Measurements from ENCODE around the gene CABP4. TPM values are rescaled to one million over a fixed set of nuclear protein-coding genes. Genes with fewer than 3 reads are reported as not detected.

The CABP4 gene
- total RNA-seq, 2 donors from 2014 or later: 5.3 to 5.7 TPM

DNA sequence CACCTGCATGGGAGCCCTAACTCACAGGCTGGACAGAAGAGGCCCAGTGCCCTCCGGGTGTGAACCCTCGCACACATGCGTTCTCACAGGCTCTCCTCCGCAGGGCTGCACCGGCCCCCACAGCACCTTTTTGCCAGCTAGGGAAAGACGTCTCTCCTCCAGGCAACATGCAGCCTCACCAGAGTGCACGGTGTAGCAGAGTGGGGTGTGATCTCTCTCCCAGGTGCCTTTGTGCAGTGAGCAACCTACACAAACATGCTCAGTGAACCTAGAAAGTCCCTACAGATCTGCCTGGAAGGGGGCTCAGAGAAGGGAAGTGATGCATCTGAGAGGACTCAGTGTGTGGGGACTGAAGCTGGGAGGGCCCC lies 43.4 kb upstream of the CABP4 start:
- Histone ChIP-seq H3K4me3 (no peak overlapping the region), H3K4me1 (ENCODE audit: control insufficient read depth in 1 of 2, low read depth in 2 of 2) (peaks cover 9 to 17% of the 10 kb centered on the region in 2 donors), H3K27me3 (replicated peaks; ENCODE audit: insufficient read depth) (no peaks in the 10 kb centered on the region), H3K36me3 (no peaks in the 10 kb centered on the region), H3K27ac (no peak overlapping the region), H3K9me3 (no peaks in the 10 kb centered on the region)
- no peak for DNase-seq (ENCODE audit: low spot score)
- ATAC-seq (ENCODE audit: insufficient number of reproducible peaks, low FRiP score, low read depth): no peak
- TF ChIP-seq, protein P1, sequence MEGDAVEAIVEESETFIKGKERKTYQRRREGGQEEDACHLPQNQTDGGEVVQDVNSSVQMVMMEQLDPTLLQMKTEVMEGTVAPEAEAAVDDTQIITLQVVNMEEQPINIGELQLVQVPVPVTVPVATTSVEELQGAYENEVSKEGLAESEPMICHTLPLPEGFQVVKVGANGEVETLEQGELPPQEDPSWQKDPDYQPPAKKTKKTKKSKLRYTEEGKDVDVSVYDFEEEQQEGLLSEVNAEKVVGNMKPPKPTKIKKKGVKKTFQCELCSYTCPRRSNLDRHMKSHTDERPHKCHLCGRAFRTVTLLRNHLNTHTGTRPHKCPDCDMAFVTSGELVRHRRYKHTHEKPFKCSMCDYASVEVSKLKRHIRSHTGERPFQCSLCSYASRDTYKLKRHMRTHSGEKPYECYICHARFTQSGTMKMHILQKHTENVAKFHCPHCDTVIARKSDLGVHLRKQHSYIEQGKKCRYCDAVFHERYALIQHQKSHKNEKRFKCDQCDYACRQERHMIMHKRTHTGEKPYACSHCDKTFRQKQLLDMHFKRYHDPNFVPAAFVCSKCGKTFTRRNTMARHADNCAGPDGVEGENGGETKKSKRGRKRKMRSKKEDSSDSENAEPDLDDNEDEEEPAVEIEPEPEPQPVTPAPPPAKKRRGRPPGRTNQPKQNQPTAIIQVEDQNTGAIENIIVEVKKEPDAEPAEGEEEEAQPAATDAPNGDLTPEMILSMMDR (IDR thresholded peaks at IDR 0.05): no peak

DNA sequence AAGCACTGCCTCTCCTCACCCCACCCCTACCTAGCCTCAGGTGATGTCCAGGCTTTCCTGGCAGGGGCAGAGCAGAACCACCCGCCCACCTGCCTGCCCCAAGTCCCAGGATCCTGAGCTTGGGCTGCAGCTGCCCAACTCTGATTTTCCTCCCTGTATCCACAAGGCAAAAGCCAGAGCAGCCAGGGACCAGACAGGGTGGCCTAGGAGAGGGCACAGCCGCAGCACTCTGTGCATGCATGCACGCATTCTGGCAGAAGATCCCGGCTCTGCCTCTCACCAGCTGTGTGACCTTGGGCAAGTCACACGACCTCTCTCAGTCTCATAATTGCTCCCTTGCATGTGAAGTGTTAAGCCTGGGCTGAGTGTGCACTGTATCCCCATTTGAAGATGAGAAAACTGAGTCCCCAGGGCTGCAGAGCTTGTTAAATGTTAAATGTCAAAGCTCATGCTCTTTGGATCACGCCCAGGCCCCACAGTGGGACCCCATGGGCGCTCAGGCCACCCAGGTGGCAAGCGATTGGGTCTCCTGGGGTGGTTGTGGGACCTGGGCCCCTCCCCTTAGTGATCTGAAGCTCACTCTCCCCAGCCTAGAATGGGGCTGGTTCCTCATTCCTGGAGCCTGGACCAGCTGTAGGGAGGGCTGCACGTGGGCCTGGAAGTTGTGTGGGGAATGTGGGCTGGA lies 42.5 kb upstream of the CABP4 start:
- ATAC-seq (ENCODE audit: insufficient number of reproducible peaks, low FRiP score, low read depth): no peak
- Histone ChIP-seq H3K4me3 (no peak overlapping the region), H3K4me1 (ENCODE audit: control insufficient read depth in 1 of 2, low read depth in 2 of 2) (peaks cover 9 to 25% of the 10 kb centered on the region in 2 donors), H3K27ac (no peak overlapping the region), H3K27me3 (replicated peaks; ENCODE audit: insufficient read depth) (no peaks in the 10 kb centered on the region), H3K9me3 (no peaks in the 10 kb centered on the region), H3K36me3 (no peaks in the 10 kb centered on the region)
- TF ChIP-seq, protein P1 (IDR thresholded peaks at IDR 0.05): no peak
- no peak for DNase-seq (ENCODE audit: low spot score)

DNA sequence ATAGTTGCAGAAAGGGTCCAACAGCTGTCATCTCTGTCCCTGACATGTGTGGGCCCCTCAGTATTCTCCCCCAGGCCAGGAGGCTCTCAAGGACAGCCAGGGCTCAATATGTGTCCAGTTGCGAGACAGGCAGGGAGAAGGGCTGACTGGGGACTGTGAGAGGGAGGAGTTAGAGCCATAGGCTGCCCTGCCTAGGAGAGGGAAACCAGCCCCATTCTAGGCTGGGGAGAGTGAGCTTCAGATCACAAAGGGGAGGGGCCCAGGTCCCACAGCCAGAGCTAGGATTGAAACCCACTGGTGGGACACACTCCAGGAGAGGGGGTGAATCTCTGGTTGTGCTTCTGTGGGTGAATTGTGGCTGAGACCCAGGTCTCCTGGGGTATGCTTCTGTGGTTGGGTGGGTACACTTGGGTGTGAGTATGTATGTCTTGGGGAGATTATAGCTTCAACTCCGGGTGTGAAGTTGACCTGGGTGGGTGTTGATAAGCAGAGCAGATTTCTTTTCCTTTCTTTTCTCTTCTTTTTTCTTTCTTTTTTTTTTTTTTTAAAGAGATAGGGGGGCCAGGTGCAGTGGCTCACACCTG lies 41.8 kb upstream of the CABP4 start:
- Histone ChIP-seq H3K27ac (no peak overlapping the region), H3K4me1 (ENCODE audit: control insufficient read depth in 1 of 2, low read depth in 2 of 2) (peaks cover 9 to 32% of the 10 kb centered on the region in 2 donors), H3K27me3 (replicated peaks; ENCODE audit: insufficient read depth) (no peaks in the 10 kb centered on the region), H3K36me3 (no peaks in the 10 kb centered on the region), H3K4me3 (no peak overlapping the region), H3K9me3 (no peaks in the 10 kb centered on the region)
- DNase-seq (ENCODE audit: low spot score): no peak
- TF ChIP-seq, protein P1 (IDR thresholded peaks at IDR 0.05): no peak
- no peak for ATAC-seq (ENCODE audit: insufficient number of reproducible peaks, low FRiP score, low read depth)

DNA sequence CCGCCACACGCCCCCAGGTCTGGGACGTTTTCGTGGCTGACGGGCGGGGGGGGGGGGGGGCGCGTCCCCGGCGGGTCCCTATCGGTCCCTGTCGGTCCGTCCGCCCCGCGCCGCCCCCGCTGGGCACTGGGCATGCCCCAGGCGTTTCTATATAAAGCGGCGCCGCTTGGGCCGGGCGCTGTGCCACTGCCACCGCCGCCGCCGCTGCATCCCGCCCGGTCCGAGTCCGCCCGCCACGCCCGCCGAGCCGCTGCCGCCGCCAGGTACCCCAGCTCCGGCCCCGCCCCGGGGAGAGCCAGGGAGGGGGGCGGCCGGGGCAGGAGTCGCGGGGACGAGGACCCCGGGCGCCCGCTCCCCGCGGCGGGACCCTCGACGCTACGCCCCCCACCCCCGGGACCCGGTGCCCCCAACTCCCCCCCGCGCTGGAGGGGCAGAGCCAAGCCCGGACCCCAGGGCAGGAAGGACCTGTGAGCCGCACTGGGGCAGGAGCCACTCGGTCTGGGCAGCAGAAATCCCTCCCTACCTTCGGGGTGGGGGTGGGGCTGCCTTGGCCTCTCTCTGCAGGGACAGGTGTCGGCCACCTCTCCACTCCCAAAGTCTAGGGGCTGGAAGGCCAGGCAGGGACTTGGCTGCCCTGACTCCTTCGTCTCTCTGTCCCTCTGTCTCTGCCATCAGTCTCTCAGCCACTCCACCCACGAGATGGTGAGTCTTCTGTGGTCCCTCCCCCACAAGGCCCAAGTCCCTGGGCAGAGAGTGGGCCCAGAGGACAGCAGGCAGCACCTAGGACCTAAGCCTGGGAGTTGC lies 39.5 kb upstream of the CABP4 start, which contains the start of gene CARNS1:
Gene CARNS1 (plus strand): TSS at position 178 of the 804 bp plus-strand sequence. CDS start 522 bp downstream, at position 700.
- H3K27me3 ChIP-seq (replicated peaks; ENCODE audit: insufficient read depth): no peaks in the 10 kb centered on the region
- no peaks in the 10 kb centered on the region for H3K36me3 ChIP-seq
- H3K4me1 ChIP-seq (ENCODE audit: control insufficient read depth in 1 of 2, low read depth in 2 of 2): peaks cover 23 to 55% of the 10 kb centered on the region in 2 donors
- TF ChIP-seq, protein P1 (IDR thresholded peaks at IDR 0.05): no peak
- ATAC-seq (ENCODE audit: insufficient number of reproducible peaks, low FRiP score, low read depth): no peak
- peak within 1 kb of the TSS; percentile 71 for H3K4me3 ChIP-seq
- H3K27ac ChIP-seq: peak within 1 kb of the TSS; percentile 66 to 90
- no peaks in the 10 kb centered on the region for H3K9me3 ChIP-seq
- no peak for DNase-seq (ENCODE audit: low spot score)
